Skin of body (tissue), 2 donors: ENCODE measurements around the gene QSOX1. TPM values are rescaled to one million over a fixed set of nuclear protein-coding genes. Genes with fewer than 3 reads are reported as not detected.

Experiments used
- DNase-seq: peaks from one replicate; lab custom pipeline; 2025; lab: John Stamatoyannopoulos, UW
- total RNA-seq: library from RNA; depleted of rRNA; stranded (reverse); fragments of >200 nt; gene quantifications from one replicate; pipeline ENCODE4 v1.2.3, GENCODE V29; 2014

The QSOX1 gene
- total RNA-seq, 1 donor from 2014 or later, result 20.3 TPM

DNA sequence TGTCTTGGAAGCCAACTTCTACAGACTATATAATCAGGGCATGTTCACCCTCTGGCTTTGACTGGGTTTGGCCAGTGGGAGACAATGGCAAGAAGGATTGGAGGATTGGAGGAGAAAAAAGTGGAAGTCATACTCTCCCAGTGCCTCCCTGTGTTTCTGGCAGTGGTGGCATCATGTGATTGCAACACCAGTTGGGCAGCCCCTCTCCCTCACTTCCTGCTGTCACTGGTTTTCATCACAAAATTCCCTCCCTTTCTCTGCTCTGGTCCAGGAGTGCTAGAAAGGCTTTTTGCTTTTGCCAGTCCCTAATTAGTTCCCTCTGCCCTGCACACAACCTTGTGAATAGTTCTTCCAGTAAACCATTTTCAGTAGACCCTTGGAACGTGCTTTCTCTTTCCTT, 3.7 kb upstream of the QSOX1 start:
- DNase-seq, result no peak

DNA sequence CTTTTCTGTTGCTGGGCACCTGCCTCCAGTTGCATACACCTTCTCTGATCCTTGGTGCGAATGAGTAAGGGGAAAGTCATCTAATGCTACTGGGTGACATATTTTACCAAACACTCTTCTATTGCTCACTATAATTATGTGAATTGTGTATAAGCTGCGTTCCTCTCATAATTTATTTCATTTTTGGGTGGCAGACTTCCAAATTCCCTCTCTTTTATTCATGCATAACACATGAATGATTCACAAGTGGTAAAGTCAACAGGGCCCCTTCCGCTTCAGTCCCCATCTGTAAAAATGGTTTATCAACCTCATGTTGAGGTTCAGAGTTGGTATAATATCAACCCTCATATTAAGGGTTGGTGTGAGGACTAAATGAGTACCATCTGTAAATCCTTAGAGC, 3.2 kb upstream of the QSOX1 start:
- DNase-seq, result no peak

DNA sequence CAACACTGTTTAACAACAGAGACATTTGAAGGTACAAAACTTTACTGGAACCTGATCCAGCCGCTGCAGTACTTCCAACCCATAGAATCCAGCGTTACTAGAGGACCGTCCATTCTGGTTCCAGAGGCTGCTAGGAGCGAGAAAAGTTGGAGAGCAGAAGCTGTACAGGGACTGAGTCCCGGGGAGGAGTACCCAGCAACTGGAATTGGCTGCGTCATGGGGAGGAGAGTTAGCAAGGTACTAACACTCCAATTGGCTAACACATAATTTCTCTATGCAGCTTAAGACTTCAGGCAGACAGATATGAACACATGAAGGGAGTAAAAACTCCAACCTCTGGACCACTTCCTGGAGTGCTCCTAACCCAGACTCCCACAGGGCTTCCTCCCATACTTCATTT, 2.1 kb upstream of the QSOX1 start:
- no peak for DNase-seq

DNA sequence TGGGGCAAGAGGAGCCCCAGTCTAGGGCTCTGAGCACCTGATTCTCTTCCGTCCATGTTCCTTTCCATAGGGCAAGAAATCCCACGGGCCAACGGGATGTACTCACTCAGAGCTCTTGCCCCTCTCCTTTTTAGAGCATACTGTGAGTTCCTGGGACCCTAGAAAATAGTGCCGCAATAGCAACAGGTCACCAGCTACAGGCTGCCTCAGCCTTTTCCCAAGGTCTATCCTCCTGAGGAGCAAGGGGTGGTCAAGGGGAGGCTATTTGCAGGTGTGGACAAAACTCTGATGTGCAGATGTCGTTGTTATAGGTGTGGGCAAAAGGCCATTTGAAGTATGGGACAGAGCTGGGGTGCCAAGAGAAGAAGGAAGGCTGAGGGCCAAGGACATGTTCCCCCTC, 1.6 kb upstream of the QSOX1 start:
- DNase-seq, result no peak

DNA sequence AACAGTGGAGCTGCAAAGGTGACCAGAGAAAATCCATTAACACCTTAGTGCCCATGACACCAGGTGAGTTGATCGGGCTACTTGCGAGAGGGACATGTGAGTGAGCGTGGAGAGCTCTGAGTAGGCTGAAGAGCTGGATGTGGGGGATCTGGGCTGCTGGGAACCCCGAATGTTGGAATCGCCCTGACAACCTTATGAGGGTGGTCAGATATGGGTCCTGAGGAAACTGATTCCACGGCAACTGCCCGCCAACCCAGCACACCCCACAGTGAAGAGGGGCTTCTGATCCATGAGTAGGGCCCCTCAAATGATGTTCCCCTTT, 705 bp upstream of the QSOX1 start:
- no peak for DNase-seq

DNA sequence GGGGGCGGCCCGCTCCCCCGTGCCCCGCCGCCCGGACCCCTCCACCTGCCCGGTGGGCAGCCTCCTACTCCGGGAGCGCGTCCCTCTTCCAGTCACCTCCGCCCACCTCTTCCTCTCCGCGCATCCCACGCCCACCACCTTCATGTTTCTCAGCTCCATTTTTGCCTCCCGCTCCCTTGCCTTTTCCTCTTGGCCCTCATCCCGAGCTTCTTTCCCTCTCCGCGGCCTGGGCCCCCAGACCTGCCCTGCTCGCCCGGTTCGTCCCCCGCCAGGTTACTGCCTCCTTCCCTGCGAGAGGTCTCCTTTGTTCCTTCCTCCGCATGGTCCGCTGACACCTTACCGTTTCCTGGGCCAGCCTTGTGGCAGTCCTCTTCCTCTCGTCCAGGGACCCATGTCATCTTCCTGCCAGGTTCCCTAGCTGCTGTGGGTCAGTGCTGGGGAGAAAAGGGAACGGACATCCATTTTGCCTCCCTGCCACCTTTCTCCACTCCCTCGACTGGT, 563 bp downstream of the QSOX1 start:
- DNase-seq, result no peak

DNA sequence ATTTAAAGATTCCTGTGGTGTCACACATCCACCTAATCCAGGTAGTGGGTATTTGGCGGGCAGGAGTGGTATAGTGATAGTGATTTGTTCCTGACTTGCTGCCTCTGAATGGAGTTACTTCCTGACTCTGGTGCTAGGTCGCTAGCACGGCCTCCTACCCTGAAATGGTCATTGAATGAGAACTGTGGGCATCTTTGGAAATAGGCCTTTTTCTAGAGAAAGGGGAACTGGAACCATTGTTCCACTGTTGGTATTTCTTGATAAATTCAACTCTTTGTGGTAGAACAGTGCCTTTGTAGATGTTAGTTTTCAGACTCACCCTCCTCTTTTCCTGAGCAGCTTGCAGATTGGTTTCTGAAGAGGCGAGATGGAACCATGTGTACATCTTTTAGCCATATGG, 1.5 kb downstream of the QSOX1 start:
- peak; percentile 30 for DNase-seq

DNA sequence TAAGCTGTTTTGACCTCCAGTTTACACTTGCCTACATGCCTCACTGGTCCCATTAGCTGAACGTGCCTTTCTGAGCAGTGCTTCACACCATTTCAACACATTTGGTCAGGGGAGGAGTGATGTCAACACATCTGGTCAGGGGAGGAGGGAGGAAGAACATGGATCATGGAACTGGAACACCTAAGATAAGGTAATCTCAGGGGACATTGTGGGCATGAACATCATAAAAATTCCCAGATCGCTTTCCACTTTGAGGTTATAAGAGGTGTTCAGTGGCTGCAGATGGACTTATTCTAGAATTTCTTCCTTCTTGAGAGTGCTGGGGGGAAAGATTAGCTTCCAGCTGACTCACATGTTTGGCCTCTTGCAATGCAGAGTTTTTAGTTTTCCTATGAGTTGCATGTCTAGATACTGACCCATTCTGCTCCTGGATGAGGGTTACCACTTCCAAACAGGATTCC, 2.0 kb downstream of the QSOX1 start:
- no peak for DNase-seq

DNA sequence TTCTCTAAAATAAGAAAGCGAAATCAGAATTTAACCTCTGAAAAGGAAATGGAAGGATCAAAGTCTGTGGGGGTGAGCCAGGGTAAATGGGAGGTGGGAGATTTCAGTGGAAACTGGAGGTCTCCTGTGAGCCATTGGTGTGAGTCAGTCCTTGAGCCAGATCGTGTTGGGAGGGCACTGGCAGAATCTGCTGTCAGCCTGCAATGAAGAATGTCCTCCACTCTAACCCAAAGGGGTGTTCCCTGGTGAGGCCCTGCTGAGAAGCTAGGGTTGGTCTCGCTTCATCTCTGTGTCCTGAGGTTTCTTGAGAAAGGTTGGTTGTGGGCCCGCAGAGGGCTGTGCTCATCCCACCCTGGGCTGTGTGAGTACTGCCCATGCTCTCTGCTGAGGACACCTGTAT, 2.4 kb downstream of the QSOX1 start:
- no peak for DNase-seq

DNA sequence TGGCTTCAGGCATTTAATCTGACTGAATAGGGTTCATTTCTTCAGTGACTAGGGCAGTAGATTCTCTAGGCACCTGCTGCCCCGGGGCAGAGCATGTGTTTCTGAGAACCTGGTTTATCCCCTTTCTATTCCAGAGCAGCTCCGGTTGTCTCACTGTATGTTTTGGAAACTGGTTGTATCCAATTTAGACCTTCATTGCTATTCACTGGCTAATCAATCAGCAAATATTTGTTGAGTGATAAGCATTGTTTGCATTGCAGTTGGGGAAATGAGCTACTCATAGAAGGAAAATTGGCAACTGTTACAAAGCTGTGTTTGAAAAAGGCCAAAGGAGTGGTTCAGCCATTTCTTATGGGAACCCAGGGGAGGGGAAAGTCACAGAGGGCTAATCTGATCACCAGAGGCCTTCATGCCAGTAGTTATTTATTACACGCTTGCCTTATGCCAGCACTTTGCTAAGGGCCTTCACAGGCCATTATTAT, 2.9 kb downstream of the QSOX1 start:
- no peak for DNase-seq

DNA sequence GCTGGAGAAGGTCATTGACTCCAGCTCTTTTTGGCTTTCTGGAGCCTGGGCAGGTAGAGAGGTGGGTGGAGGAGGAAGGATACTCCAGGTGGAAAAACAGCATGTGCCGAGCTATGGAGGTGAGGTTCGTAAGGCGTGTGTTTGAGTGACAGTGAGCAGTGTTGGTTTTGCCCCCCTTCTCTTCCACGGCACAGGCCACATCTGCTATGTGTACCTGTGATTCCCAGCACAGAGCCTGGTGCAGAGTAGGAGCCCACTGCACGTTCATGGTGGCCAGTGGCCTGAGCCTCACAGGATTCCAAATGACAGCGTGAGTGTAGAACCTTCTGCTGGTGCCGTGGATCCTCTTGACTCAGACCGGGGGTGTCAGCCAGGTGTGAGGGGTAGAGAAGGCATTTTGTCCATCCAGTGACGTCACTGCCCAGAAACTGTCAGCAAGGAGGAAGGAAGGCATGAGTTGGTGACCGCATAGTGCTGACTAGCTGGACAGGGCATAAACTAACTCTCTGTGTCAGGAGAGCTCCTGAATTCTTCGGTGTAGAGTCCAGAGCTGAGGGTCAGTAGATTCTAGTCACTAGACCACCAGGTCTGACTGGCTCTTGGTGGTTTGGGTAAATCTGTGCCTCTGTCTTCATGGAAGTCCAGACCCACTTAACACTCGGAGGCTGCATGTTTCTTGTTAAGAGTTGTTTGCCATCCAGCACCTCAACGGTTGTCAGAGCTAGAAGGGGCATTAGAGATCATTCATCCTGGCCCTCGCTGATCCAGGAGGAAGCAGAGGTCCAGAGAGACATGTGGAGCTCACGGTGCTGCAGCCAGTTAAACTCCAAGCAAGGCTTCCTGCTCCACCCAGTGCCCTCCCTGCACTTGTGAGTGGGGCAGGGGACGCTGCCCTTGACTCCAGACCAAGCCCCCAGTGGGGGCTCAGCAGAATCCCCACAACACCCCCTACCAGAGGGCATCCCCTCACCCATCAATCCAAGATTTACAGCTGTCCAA, 3.8 kb downstream of the QSOX1 start:
- DNase-seq, result no peak

DNA sequence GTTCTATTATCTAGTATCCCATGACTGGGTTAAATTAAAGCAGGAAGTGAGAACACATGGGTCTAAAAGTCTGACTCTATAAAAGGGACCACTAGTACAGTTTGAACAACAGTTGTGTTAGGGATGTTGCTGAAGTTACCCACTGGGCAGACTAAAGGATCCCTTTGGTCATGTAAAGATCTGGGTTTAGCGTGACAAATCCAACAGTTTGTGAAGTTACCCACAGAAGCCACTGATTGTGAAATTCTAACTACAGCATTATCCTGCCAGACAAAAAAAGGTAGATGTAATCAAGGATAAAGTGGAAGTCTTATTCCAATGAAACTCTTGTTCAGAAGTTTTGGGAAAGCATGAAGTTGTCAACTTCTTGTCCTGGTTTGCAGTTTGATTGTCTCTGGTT, 5.7 kb downstream of the QSOX1 start:
- DNase-seq, result no peak

DNA sequence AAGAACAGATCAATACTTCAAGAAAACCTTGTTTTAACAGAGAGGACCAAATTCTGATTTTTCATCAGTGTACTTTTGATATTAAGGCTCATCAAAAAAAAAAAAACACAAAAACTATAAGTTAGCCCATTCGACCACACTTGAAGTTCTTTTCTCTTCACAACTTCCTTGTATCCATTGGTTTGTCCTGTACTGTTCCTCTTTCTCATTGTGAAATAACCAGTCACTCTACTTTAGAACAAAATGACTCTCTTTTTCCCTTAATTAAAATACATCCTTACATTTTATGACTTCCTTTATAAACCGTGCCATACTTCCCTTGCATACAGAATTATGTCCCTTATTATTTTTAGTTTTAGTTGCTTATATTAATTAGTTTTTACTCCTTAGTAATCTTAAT, 8.4 kb downstream of the QSOX1 start:
- DNase-seq, result no peak

DNA sequence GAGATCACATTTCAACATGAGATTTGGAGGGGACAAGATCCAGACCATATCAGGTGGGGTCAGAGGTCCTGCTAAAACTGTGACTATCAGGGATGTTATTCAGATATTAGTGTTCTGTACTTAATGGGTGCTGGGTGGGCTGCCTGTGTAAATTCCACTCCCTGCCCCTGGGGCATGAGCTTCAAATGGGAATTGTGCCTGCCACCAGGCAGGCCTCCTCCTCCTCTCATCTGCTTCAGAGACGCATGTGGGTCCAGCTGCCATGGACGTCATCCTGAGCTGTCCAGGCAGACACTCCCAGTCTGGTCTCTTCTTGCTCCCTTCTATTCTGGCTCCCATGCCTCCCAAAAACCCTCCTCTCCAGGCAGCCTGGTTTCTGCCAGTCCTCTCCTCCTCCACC, 10.4 kb downstream of the QSOX1 start:
- DNase-seq, result no peak

DNA sequence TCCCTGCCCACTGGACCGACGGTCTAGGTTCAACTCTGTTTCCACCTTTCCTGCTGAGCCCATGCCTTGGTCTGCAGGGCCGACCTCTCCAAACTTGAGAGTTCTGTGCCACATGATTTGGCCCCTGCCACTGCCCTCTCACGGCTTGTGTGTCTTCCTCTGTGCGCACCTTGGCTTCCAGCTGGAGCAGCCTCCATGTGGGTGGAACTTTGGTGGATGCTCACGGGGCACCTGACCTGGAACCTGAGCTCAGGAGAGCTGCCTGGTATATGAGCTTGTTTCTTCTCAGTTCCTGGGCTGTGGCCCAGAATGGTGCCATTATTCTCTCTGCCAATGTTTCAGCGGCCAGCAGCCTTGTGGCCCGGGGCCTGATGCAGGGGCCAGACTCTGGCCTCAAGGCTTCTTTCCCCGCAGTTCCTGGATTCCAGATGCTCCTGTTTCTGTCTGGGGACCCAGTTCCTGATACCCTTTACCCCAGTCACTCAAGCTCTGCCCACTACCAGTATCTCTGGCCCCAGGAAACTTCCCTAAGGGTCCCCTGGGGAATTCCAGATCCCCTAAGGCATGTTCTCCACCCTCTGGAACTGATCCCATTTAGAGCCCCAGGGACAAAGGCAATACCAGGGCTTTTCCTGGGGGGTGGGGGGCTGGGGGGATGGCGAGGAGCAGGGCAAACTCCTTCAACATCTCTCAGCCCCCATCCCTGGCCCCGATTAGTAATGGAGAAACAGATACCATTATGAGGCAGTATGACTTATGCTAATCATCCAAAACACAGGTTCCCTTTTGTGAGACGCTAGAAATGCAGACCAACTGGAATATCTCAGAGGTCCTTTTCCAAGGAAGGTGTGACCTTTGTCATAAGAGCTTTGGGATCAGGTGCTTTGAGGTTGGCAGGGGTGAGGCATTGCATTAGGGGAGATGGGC, 11.1 kb downstream of the QSOX1 start:
- no peak for DNase-seq

DNA sequence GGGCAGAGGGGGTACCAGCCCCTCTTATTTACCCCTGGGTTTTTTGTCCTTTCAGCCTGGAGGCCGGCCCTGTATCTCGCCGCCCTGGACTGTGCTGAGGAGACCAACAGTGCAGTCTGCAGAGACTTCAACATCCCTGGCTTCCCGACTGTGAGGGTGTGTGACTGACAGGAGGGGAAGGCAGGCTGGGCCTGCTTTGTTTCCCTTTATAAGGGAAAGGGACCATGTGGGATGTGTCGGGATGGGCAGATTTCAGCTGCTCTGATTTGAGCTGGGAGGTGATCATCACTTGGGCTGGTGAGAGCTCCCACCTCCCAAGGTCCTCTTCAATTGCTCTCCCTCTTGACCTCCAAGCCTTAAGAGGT, 11.7 kb downstream of the QSOX1 start:
- no peak for DNase-seq

DNA sequence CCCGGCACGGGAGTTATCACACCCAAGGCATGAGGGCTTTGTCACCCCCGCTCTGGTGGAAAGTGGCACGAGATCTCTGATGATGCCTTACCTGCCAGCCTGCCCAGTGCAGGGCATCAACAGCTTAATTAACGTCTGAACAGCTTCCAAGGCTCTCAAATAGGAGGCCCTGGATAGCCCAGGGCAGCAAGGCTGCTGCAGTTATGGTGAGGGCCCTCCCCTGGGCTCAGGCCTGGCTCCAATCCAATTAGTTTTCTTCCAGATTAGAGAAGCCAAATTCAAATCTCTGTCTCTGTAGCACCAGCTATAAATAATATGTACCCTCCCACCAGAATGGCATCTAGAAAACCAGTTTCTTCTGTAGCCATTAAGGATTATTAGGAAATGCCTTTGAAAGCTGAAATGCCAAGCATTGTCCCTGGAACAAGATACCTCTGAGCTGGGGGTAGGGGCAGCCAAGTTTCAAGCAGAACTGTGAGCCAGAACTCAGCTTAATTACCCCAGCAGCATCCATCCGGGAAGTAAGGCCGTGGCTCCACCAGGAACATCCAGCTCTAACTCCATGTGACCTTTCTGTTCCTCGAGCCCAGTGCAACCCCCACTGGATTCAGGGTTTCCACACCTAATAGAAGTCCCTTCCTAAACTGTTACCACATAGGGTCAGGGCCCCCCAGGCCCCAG, 12.5 kb downstream of the QSOX1 start:
- no peak for DNase-seq

DNA sequence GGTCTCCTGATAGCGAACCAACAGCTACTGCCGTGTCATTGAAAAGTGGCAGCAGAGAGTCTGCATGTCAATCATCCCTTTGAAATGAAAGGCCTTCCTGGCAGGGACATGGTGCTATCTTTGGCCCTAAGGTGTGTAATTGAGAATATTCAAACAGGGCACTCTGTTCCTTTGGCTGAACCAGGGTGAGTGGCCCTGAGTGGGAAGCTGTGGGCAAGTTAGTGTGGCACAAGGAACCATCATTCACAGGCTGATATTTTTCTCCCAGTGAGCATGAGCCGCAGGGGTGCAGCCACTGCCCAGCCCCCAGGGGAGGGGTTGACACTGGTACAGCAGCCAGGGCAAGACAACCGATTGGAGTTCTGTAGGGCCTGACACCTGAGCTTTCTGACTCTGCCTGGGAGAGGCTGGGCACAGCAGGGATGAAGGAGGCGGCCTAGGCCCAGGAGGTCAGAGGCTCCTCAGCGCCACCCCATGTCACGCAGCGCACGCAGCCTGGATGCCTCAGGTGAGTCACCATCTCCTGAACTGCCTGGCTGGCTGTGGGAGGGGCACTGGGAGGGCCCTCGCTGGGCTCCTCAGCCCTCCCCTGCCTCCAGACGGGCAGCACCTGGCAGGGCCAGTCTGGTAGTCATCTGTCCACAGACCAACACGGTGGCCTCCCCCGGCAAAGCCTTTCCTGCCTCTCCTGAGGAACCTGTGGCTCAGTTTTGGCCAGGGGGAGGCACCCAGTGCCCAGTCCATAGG, 13.2 kb downstream of the QSOX1 start:
- no peak for DNase-seq

DNA sequence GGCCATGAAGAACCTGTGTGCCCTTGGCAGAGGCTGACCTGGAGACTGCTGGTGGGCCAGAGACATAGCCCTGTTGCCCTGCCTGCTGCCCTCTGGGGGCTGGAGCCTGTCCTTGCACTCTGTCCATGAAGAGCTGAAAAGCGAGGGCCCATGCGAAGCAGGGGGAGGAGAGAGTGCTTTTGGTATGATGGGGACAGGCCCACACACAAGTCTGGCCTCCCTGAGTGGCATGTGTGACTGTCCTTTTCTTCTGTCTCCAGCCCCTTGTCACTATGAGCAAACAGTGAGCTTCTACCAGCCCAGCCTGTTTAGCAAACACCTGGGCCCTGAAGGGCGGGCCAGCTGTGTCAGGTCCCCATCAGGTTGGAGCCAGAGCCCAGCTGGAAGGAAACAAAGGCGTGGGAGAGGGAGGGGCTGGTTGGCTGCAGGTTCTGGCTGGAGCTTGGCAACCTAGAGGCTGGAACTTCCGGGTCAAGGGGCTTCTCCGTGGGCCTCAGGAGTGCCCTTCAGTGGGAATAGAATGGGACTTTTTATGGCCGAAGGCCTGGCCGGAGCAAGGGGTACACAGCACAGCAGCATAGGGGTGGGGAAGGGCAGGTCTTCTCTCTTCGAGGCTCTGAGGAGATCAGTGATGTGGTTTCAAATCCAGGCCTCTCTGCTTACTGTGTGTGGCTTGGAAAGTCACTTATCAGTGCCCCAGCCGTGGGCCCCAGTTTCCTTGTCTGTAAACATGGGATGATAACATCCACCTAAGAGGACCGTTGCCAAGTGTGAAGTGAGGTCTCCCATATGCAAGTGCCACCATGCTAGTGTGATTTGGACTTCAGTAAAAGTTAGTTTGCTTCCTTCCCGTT, 14.3 kb downstream of the QSOX1 start:
- DNase-seq, result no peak
